Keratinocyte (primary cell): ENCODE results near the gene SLC38A1. TPM values are rescaled to one million over a fixed set of nuclear protein-coding genes. Genes with fewer than 3 reads are reported as not detected.
A peak's percentile ranks its signal among the peaks of the same experiment; 100 is the strongest.

ENCODE experiments used
- DNase-seq: peaks from one replicate; pipeline ENCODE4 v3.0.0-alpha.2; 2011; ENCODE audit warnings: low read depth, missing footprints, low spot score
- FAIRE-seq: peaks from 2 replicates; lab custom pipeline; 2011; peaks lifted over from hg19 to GRCh38; lab: Jason Lieb, UNC
- H2AFZ ChIP-seq: 2 replicates; pipeline ENCODE4 v1.6.0; 2012; ENCODE audit warnings: low read length, control low read depth, inconsistent platforms; ENCODE audit not compliant: control insufficient read depth
- H3K27ac ChIP-seq: 2 replicates; pipeline ENCODE4 v1.5.1; 2011; ENCODE audit warnings: low read length; ENCODE audit not compliant: control insufficient read depth, insufficient read depth
- H3K27me3 ChIP-seq: 3 replicates; pipeline ENCODE4 v1.6.0; 2011; ENCODE audit warnings: low read length; ENCODE audit not compliant: control insufficient read depth, insufficient read depth; ENCODE audit errors: extremely low read depth
- H3K36me3 ChIP-seq, 2 experiments: 2 replicates in 1 of 2; 3 replicates in 1 of 2; pipeline ENCODE4 v1.5.1; 2011; ENCODE audit warnings: low read length in 2 of 2, mild to moderate bottlenecking in 1 of 2; ENCODE audit not compliant: control insufficient read depth in 2 of 2, insufficient read depth in 2 of 2; ENCODE audit errors: extremely low read depth in 1 of 2
- H3K4me1 ChIP-seq: 3 replicates; pipeline ENCODE4 v1.5.1; 2011; ENCODE audit warnings: low read length; ENCODE audit not compliant: control insufficient read depth, insufficient read depth; ENCODE audit errors: extremely low read depth
- H3K4me2 ChIP-seq: 3 replicates; pipeline ENCODE4 v1.6.0; 2011; ENCODE audit warnings: low read depth, low read length; ENCODE audit not compliant: control insufficient read depth, insufficient read depth; ENCODE audit errors: extremely low read depth
- H3K4me3 ChIP-seq, 3 experiments: fragments of 200-600 bp in 1 of 3; sonication (generic) in 1 of 3; 2 replicates in 2 of 3; 3 replicates in 1 of 3; pipeline ENCODE4 v1.5.1; 2011 to 2016; ENCODE audit warnings: low read length in 3 of 3, mild to moderate bottlenecking in 3 of 3, control low read depth in 2 of 3, inconsistent platforms in 1 of 3, low read depth in 1 of 3, mixed read lengths in 1 of 3, mixed run types in 1 of 3, moderate library complexity in 1 of 3; ENCODE audit not compliant: control insufficient read depth in 2 of 3, insufficient read depth in 2 of 3; ENCODE audit errors: extremely low read depth in 1 of 3
- H3K79me2 ChIP-seq: 2 replicates; pipeline ENCODE4 v1.6.0; 2012; ENCODE audit warnings: low read length; ENCODE audit not compliant: control insufficient read depth, insufficient read depth
- H3K9ac ChIP-seq: 3 replicates; pipeline ENCODE4 v1.6.0; 2011; ENCODE audit warnings: low read length; ENCODE audit not compliant: control insufficient read depth, insufficient read depth; ENCODE audit errors: extremely low read depth
- H3K9me1 ChIP-seq: 3 replicates; pipeline ENCODE4 v1.6.0; 2011; ENCODE audit warnings: low read length; ENCODE audit not compliant: control insufficient read depth, insufficient read depth; ENCODE audit errors: extremely low read depth
- H3K9me3 ChIP-seq: 2 replicates; pipeline ENCODE4 v1.5.1; 2012; ENCODE audit warnings: low read depth, low read length; ENCODE audit not compliant: control insufficient read depth
- H4K20me1 ChIP-seq: 3 replicates; pipeline ENCODE4 v1.6.0; 2011; ENCODE audit warnings: low read length; ENCODE audit not compliant: control insufficient read depth, insufficient read depth; ENCODE audit errors: extremely low read depth
- EZH2 ChIP-seq: IDR thresholded peaks from one replicate; pipeline ENCODE4 v1.6.1; 2012; ENCODE audit warnings: inconsistent platforms, mild to moderate bottlenecking, low read length, moderate library complexity
- dilution Hi-C: fragments of 300-500 bp; cut with MboI; formaldehyde crosslinking; loops from one replicate; pipeline ENCODE4 v1.7.0; 2020; ENCODE audit warnings: low sequenced_read_pairs; ENCODE audit not compliant: extremely low pct_ligation_motif_present
- polyA plus RNA-seq, 5 experiments: library from polyadenylated mRNA; depleted of rRNA in 3 of 5; stranded (reverse) in 3 of 5; stranded (forward) in 1 of 5; unstranded in 1 of 5; fragments of >200 nt; gene quantifications; 1 replicate in 1 of 5; 2 replicates in 3 of 5; 3 replicates in 1 of 5; pipeline versions ENCODE4 v1.2.1 to v1.2.3, GENCODE V29; 2011 to 2012; ENCODE audit warnings: missing spikeins in 2 of 5, low read depth in 1 of 5, low replicate concordance in 1 of 5
- TF ChIP-seq, protein P1 (sequence below), 3 experiments: IDR thresholded peaks in 1 of 3; conservative IDR thresholded peaks in 1 of 3; optimal IDR thresholded peaks in 1 of 3; 2 replicates in 2 of 3; 3 replicates in 1 of 3; pipeline versions ENCODE3 to v1.5.1; 2011; ENCODE audit warnings: low read length in 3 of 3, mild to moderate bottlenecking in 3 of 3, moderate library complexity in 2 of 3, control low read depth in 1 of 3, inconsistent platforms in 1 of 3; ENCODE audit not compliant: insufficient read depth in 2 of 3; ENCODE audit errors: extremely low read depth in 1 of 3

Gene SLC38A1
- polyA plus RNA-seq, 1 donor (not counting 4 experiments of a cell fraction or from before 2014, with no cell fraction given) = 134 TPM

- no peaks in the 10 kb centered on the region for H3K27me3 ChIP-seq
- FAIRE-seq = no peak
- no peaks in the 10 kb centered on the region for H3K9me3 ChIP-seq
- DNase-seq = no peak
- no peak overlapping the region for H3K27ac ChIP-seq
- peaks cover 3% of the 10 kb centered on the region for H3K9me1 ChIP-seq
- H3K36me3 ChIP-seq = peaks cover 6 to 20% of the 10 kb centered on the region in 2 experiments
- no peak overlapping the region for H3K9ac ChIP-seq
- H3K4me2 ChIP-seq = no peak overlapping the region
- H3K4me3 ChIP-seq = no peak overlapping the region
- H4K20me1 ChIP-seq = peaks cover 45% of the 10 kb centered on the region
- peaks cover 48% of the 10 kb centered on the region for H3K4me1 ChIP-seq
- H2AFZ ChIP-seq = no peak overlapping the region
- TF ChIP-seq, protein P1, sequence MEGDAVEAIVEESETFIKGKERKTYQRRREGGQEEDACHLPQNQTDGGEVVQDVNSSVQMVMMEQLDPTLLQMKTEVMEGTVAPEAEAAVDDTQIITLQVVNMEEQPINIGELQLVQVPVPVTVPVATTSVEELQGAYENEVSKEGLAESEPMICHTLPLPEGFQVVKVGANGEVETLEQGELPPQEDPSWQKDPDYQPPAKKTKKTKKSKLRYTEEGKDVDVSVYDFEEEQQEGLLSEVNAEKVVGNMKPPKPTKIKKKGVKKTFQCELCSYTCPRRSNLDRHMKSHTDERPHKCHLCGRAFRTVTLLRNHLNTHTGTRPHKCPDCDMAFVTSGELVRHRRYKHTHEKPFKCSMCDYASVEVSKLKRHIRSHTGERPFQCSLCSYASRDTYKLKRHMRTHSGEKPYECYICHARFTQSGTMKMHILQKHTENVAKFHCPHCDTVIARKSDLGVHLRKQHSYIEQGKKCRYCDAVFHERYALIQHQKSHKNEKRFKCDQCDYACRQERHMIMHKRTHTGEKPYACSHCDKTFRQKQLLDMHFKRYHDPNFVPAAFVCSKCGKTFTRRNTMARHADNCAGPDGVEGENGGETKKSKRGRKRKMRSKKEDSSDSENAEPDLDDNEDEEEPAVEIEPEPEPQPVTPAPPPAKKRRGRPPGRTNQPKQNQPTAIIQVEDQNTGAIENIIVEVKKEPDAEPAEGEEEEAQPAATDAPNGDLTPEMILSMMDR (optimal IDR thresholded peaks at IDR 0.05 in 1 of 3, IDR thresholded peaks at IDR 0.05 in 1 of 3, conservative IDR thresholded peaks at IDR 0.05 in 1 of 3; ENCODE audit: extremely low read depth in 1 of 3, insufficient read depth in 2 of 3, low read length in 3 of 3) = no peak
- TF ChIP-seq EZH2 = no peak
- H3K79me2 ChIP-seq = peaks cover 100% of the 10 kb centered on the region
- dilution Hi-C loops = no loop called here
Observed at GRCh38 chr12:46259071-46259470, 9.8 kb downstream of the SLC38A1 start.

DNA sequence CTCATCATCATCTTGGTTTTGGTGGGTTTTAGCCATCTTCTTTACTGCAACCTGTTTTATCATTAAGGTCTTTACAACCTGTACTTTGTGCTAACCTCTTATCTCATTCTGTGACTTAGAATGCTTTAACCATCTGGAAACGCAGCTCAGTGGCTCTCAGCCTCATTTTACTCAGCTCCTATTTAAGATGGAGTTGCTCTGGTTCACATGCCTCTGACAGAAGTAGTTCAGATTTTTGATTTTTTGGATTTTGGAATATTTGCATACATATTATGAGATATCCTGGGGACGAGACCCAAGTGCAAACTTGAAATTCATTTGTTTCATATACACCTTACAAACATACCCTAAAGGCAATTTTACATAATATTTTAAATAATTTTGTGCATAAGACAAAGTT, 10.7 kb downstream of the SLC38A1 start:
- no peak for TF ChIP-seq EZH2
- TF ChIP-seq, protein P1 (optimal IDR thresholded peaks at IDR 0.05 in 1 of 3, IDR thresholded peaks at IDR 0.05 in 1 of 3, conservative IDR thresholded peaks at IDR 0.05 in 1 of 3; ENCODE audit: extremely low read depth in 1 of 3, insufficient read depth in 2 of 3, low read length in 3 of 3) = no peak
- DNase-seq (no peak), FAIRE-seq (peak; percentile 34)
- Histone ChIP-seq H3K27ac (no peak overlapping the region), H3K4me2 (no peak overlapping the region), H3K9me1 (peaks cover 3% of the 10 kb centered on the region), H3K36me3 (peaks cover 6 to 23% of the 10 kb centered on the region in 2 experiments), H3K9ac (no peak overlapping the region), H3K9me3 (no peaks in the 10 kb centered on the region), H3K4me1 (peaks cover 39% of the 10 kb centered on the region), H4K20me1 (peaks cover 37% of the 10 kb centered on the region), H2AFZ (no peak overlapping the region), H3K27me3 (no peaks in the 10 kb centered on the region), H3K4me3 (no peak overlapping the region), H3K79me2 (peaks cover 99% of the 10 kb centered on the region)
- dilution Hi-C loops = no loop called here
